ENCODE measurements around the gene TPD52L1. TPM values are rescaled to one million over a fixed set of nuclear protein-coding genes. Genes with fewer than 3 reads are reported as not detected.

Gene TPD52L1
- total and polyA plus RNA-seq, 10 donors, result 0.80 to 9.1 (median 3.9) TPM

DNA sequence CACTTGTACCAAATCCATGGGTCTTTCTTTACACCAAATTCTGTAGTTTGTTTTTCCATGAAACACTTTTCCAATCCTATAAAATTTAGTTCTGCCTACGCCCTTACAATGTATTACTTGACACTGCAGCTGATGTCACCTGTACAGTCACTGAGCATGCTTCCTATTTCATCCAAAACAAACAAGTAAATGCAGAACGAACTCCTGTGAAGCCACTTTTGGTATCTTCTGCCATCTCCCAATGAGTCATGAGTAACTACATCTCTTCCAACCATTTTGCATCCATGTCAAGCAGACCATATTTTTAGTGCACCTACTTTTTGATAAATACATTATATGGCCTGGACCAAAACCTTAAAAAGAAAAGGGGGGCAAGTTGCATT lies 105.8 kb downstream of the TPD52L1 start:
- no peak for TF ChIP-seq POLR2A (IDR thresholded peaks at IDR 0.05)
- no peak for TF ChIP-seq POLR2AphosphoS5 (IDR thresholded peaks at IDR 0.05)
- no peak for TF ChIP-seq CTCF (IDR thresholded peaks at IDR 0.05 in 8 of 11, conservative IDR thresholded peaks at IDR 0.05 in 3 of 11)
- Histone ChIP-seq H3K4me1 (no peaks in the 10 kb centered on the region), H3K36me3 (no peaks in the 10 kb centered on the region), H3K27me3 (replicated peaks in 1 of 7) (no peaks in the 10 kb centered on the region), H3K9me3 (peaks cover 0 to 6% (median 0%) of the 10 kb centered on the region in 8 donors), H3K4me3 (no peak overlapping the region), H3K27ac (no peak overlapping the region)
- DNase-seq, result no peak
- intact Hi-C loops (cut with DNase I; ENCODE audit: low total_unique reads), result no loop called here
- WGBS, 5 donors, result 75 to 85% (median 78%) methylated on average over 2 of the region's 2 CpGs

DNA sequence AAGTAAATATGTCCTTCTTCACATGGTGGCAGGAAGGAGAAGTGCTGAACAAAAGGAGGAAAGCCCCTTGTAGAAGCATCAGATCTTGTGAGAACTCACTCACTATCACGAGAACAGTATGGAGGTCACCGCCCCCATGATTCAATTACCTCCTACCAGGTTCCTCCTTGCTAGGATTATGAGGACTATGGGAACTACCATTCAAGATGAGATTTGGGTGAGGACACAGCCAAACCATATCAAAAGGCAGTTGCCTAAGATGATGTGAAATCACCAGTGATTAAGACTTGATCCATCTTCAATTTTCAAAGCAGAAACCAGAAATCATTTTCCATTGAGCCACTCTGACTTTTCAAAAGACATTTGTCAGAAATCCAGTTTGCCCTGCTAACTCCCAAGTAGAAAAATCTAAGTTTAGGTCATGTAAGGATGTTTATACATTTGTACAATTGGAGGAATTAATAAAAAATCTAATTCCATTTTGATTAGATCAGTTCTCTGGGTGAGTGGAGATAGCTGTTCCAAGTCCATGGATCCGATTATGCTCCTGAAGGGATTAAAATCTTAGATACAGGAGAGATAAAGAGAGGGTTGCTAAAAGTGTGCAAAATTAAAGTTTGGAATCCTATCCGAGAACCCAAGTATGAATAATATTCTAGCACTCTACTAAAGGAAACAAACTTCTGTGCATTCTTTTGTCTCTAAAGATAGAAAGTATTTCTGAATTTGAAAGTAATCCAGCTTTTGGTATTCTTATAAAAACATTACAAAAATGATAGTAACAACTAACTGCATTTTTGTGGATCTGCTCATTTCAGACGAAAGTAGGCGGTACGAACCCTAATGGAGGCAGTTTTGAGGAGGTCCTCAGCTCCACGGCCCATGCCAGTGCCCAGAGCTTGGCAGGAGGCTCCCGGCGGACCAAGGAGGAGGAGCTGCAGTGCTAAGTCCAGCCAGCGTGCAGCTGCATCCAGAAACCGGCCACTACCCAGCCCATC lies 108.7 kb downstream of the TPD52L1 start:
- intact Hi-C loops (cut with DNase I; ENCODE audit: low total_unique reads), result no loop called here
- Histone ChIP-seq H3K27me3 (replicated peaks in 1 of 7) (no peaks in the 10 kb centered on the region), H3K4me1 (no peaks in the 10 kb centered on the region), H3K27ac (peak overlapping the region in 1 of 8 donors; percentile 26), H3K36me3 (no peaks in the 10 kb centered on the region), H3K4me3 (no peak overlapping the region), H3K9me3 (peaks cover 0 to 6% (median 0%) of the 10 kb centered on the region in 8 donors)
- DNase-seq, result no peak
- 75 to 85% (median 80%) methylated on average over 12 of the region's 12 CpGs for WGBS, 5 donors
- TF ChIP-seq CTCF (IDR thresholded peaks at IDR 0.05 in 8 of 11, conservative IDR thresholded peaks at IDR 0.05 in 3 of 11) (no peak), POLR2A (IDR thresholded peaks at IDR 0.05) (no peak), POLR2AphosphoS5 (IDR thresholded peaks at IDR 0.05) (no peak)

- H3K4me3 ChIP-seq, result no peak overlapping the region
- no peaks in the 10 kb centered on the region for H3K27me3 ChIP-seq (replicated peaks in 1 of 7)
- no peak for TF ChIP-seq CTCF (IDR thresholded peaks at IDR 0.05 in 8 of 11, conservative IDR thresholded peaks at IDR 0.05 in 3 of 11)
- TF ChIP-seq POLR2A (IDR thresholded peaks at IDR 0.05), result no peak
- no peak for TF ChIP-seq POLR2AphosphoS5 (IDR thresholded peaks at IDR 0.05)
- H3K4me1 ChIP-seq, result no peaks in the 10 kb centered on the region
- no peak overlapping the region for H3K27ac ChIP-seq
- H3K9me3 ChIP-seq, result peaks cover 0 to 6% (median 0%) of the 10 kb centered on the region in 8 donors
- WGBS, 5 donors, result 74 to 86% (median 81%) methylated on average over 4 of the region's 4 CpGs
- intact Hi-C loops (cut with DNase I; ENCODE audit: low total_unique reads), result no loop called here
- H3K36me3 ChIP-seq, result no peaks in the 10 kb centered on the region
- DNase-seq, result no peak
Measured at GRCh38 chr6:125264476-125264875, 110.9 kb downstream of the TPD52L1 start.

DNA sequence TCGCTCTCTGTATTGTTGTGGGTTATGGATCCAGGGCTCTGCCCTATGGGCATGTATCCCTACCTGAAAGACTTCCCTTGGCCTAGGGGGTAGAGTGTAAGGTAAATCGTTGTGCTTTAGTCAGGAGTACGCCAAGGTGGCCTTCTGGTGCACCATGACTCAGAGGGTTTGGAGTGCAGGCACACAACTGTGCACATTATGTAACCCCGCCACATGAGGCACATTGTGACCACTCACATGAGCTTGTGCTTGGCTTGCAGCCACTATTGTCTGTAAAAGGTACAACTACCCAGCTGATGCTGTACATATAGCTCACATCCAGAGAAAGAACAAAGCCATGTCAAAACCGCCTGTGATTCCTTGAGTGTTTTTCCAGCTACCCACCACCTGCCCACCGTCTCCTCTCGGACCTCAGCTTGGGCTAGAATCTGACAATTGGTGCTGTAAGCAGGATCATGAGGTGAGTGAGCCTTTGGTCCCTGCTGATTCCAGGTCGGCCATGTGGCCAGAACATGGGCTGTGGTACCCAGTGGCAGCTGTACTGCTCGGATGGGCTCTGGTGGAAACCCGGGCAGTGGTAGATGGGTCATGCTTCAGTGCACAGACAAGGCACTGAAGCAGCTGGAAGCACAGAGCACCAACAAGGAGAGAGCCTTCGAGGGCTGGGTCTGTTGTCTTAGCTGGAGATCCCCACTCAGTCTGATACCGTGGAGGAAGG lies 114.4 kb downstream of the TPD52L1 start:
- no peak overlapping the region for H3K4me3 ChIP-seq
- H3K9me3 ChIP-seq, result no peaks in the 10 kb centered on the region
- H3K4me1 ChIP-seq, result no peaks in the 10 kb centered on the region
- peaks cover 0 to 22% (median 8%) of the 10 kb centered on the region in 6 donors for H3K36me3 ChIP-seq
- TF ChIP-seq POLR2A (IDR thresholded peaks at IDR 0.05) (no peak), POLR2AphosphoS5 (IDR thresholded peaks at IDR 0.05) (no peak), CTCF (IDR thresholded peaks at IDR 0.05 in 8 of 11, conservative IDR thresholded peaks at IDR 0.05 in 3 of 11) (no peak)
- WGBS, 5 donors, result 92 to 96% (median 95%) methylated on average over 11 to 12 of the region's 12 CpGs
- no peaks in the 10 kb centered on the region for H3K27me3 ChIP-seq (replicated peaks in 1 of 7)
- H3K27ac ChIP-seq, result no peak overlapping the region
- DNase-seq, result no peak
- intact Hi-C loops (cut with DNase I; ENCODE audit: low total_unique reads), result no loop called here
